H9 (cell line): ENCODE results near the gene BEST2. TPM values are rescaled to one million over a fixed set of nuclear protein-coding genes. Genes with fewer than 3 reads are reported as not detected.

Experiments
- DNase-seq: peaks from one replicate; pipeline ENCODE4 v3.0.0-alpha.2; 2017
- H2AFZ ChIP-seq: one replicate; pipeline ENCODE4 v1.6.1; 2013; ENCODE audit warnings: mild to moderate bottlenecking, low read length, control low read depth, moderate library complexity
- H2AK5ac ChIP-seq: 2 replicates; pipeline ENCODE4 v1.6.1; 2013; ENCODE audit warnings: low read length, control low read depth, mixed read lengths; ENCODE audit not compliant: insufficient read length
- H2BK120ac ChIP-seq: one replicate; pipeline ENCODE4 v1.6.1; 2013; ENCODE audit warnings: low read depth, mild to moderate bottlenecking, low read length, control low read depth, inconsistent platforms; ENCODE audit not compliant: poor library complexity, severe bottlenecking
- H2BK12ac ChIP-seq: 2 replicates; pipeline ENCODE4 v1.6.1; 2013; ENCODE audit warnings: low read length, control low read depth, mixed read lengths, low read depth; ENCODE audit not compliant: insufficient read length
- H2BK15ac ChIP-seq: 2 replicates; pipeline ENCODE4 v1.6.1; 2013; ENCODE audit warnings: low read depth, low read length, control low read depth
- H2BK20ac ChIP-seq: one replicate; pipeline ENCODE4 v1.6.1; 2013; ENCODE audit warnings: low read depth, mild to moderate bottlenecking, low read length, control low read depth, inconsistent platforms; ENCODE audit not compliant: poor library complexity, severe bottlenecking
- H2BK5ac ChIP-seq: 2 replicates; pipeline ENCODE4 v1.6.1; 2013; ENCODE audit warnings: low read length, control low read depth, mixed read lengths; ENCODE audit not compliant: insufficient read length
- H3K14ac ChIP-seq: 2 replicates; pipeline ENCODE4 v1.6.1; 2013; ENCODE audit warnings: low read length, control low read depth; ENCODE audit not compliant: insufficient read depth
- H3K18ac ChIP-seq: 2 replicates; pipeline ENCODE4 v1.6.1; 2013; ENCODE audit warnings: low read depth, mild to moderate bottlenecking, mixed read lengths, low read length, control low read depth; ENCODE audit not compliant: insufficient read length
- H3K23ac ChIP-seq: 2 replicates; pipeline ENCODE4 v1.6.1; 2013; ENCODE audit warnings: low read length, control low read depth, mixed read lengths, low read depth; ENCODE audit not compliant: insufficient read length
- H3K23me2 ChIP-seq: 2 replicates; pipeline ENCODE4 v1.6.1; 2013; ENCODE audit warnings: low read depth, mild to moderate bottlenecking, mixed read lengths, low read length, control low read depth; ENCODE audit not compliant: insufficient read length, poor library complexity, severe bottlenecking
- H3K27ac ChIP-seq: 2 replicates; pipeline ENCODE4 v1.5.1; 2013; ENCODE audit warnings: low read length, control low read depth, mixed read lengths, low read depth; ENCODE audit not compliant: insufficient read length
- H3K27me3 ChIP-seq: 2 replicates; pipeline ENCODE4 v1.6.1; 2013; ENCODE audit warnings: low read length, control low read depth, inconsistent platforms; ENCODE audit not compliant: insufficient read depth
- H3K4ac ChIP-seq: 2 replicates; pipeline ENCODE4 v1.6.1; 2013; ENCODE audit warnings: low read depth, mild to moderate bottlenecking, control low read depth, inconsistent platforms, low read length, moderate library complexity
- H3K4me1 ChIP-seq: 2 replicates; pipeline ENCODE4 v1.6.1; 2013; ENCODE audit warnings: low read length, control low read depth, inconsistent platforms; ENCODE audit not compliant: insufficient read depth
- H3K4me2 ChIP-seq: 2 replicates; pipeline ENCODE4 v1.6.1; 2013; ENCODE audit warnings: low read length, control low read depth, mixed read lengths; ENCODE audit not compliant: insufficient read length, insufficient read depth
- H3K56ac ChIP-seq: 2 replicates; pipeline ENCODE4 v1.6.1; 2013; ENCODE audit warnings: low read depth, mild to moderate bottlenecking, mixed read lengths, low read length, control low read depth; ENCODE audit not compliant: insufficient read length
- H3K79me1 ChIP-seq: 2 replicates; pipeline ENCODE4 v1.6.1; 2013; ENCODE audit warnings: low read depth, mild to moderate bottlenecking, moderate library complexity, low read length, control low read depth, inconsistent platforms; ENCODE audit not compliant: insufficient read depth, poor library complexity, severe bottlenecking
- H3K79me2 ChIP-seq: 2 replicates; pipeline ENCODE4 v1.6.1; 2013; ENCODE audit warnings: low read length, control low read depth, inconsistent platforms; ENCODE audit not compliant: insufficient read depth
- H3K9ac ChIP-seq: 2 replicates; pipeline ENCODE4 v1.6.1; 2013; ENCODE audit warnings: low read length, control low read depth, mixed read lengths; ENCODE audit not compliant: insufficient read length; ENCODE audit errors: extremely low read depth
- H3K9me3 ChIP-seq: one replicate; pipeline ENCODE4 v1.6.1; 2013; ENCODE audit warnings: low read depth, low read length, inconsistent platforms; ENCODE audit not compliant: control insufficient read depth
- H3T11ph ChIP-seq: one replicate; pipeline ENCODE4 v1.6.1; 2013; ENCODE audit warnings: mild to moderate bottlenecking, low read length, control low read depth, inconsistent platforms
- H4K20me1 ChIP-seq: one replicate; pipeline ENCODE4 v1.6.1; 2013; ENCODE audit not compliant: control insufficient read depth, insufficient read length, insufficient read depth
- H4K5ac ChIP-seq: 2 replicates; pipeline ENCODE4 v1.6.1; 2013; ENCODE audit warnings: low read depth, mild to moderate bottlenecking, mixed read lengths, low read length, control low read depth; ENCODE audit not compliant: insufficient read length
- H4K8ac ChIP-seq: replicated peaks from 2 replicates; pipeline ENCODE4 v1.6.1; 2013; ENCODE audit warnings: low read length, control low read depth, mixed read lengths, low read depth; ENCODE audit not compliant: insufficient read length
- H4K91ac ChIP-seq: 2 replicates; pipeline ENCODE4 v1.6.1; 2013; ENCODE audit warnings: low read depth, mild to moderate bottlenecking, moderate library complexity, mixed read lengths, low read length, control low read depth; ENCODE audit not compliant: insufficient read length
- H3K27ac Mint-ChIP-seq, 3 experiments: 2 replicates in 2 of 3; 3 replicates in 1 of 3; pipeline ENCODE4 v1.8.0; 2020 to 2021; ENCODE audit warnings: mixed read lengths in 3 of 3, mild to moderate bottlenecking in 1 of 3, moderate library complexity in 1 of 3
- H3K27me3 Mint-ChIP-seq: 2 replicates; pipeline ENCODE4 v1.8.0; 2021; ENCODE audit warnings: low read depth, mild to moderate bottlenecking, moderate library complexity, mixed read lengths
- H3K36me3 Mint-ChIP-seq, 3 experiments: 2 replicates in 2 of 3; 3 replicates in 1 of 3; pipeline ENCODE4 v1.8.0; 2020 to 2021; ENCODE audit warnings: low read depth in 3 of 3, mixed read lengths in 3 of 3; ENCODE audit not compliant: insufficient read depth in 1 of 3
- H3K4me1 Mint-ChIP-seq, 2 experiments: 2 replicates each; pipeline ENCODE4 v1.8.0; 2020; ENCODE audit warnings: mixed read lengths in 2 of 2
- H3K4me3 Mint-ChIP-seq, 2 experiments: 2 replicates in 1 of 2; 3 replicates in 1 of 2; pipeline ENCODE4 v1.8.0; 2020 to 2021; ENCODE audit warnings: mild to moderate bottlenecking in 2 of 2, mixed read lengths in 2 of 2, moderate library complexity in 1 of 2
- H3K9me3 Mint-ChIP-seq, 2 experiments: 2 replicates in 1 of 2; 3 replicates in 1 of 2; pipeline ENCODE4 v1.8.0; 2020; ENCODE audit warnings: mild to moderate bottlenecking in 2 of 2, mixed read lengths in 2 of 2, moderate library complexity in 1 of 2
- WGBS: extraction: QIAGEN DNeasy Blood & Tissue Kit; methylation state at CpG from one replicate; pipeline ENCODE4 v1.1.7; 2013; ENCODE audit warnings: missing lambda C conversion rate, low lambda C conversion rate, mixed read lengths; ENCODE audit not compliant: insufficient read length; ENCODE audit errors: extremely low coverage; 5-methylcytosine and 5-hydroxymethylcytosine counted together
- total RNA-seq: library from RNA; stranded (reverse); gene quantifications from 2 replicates; pipeline ENCODE4 v1.2.1, GENCODE V29; 2021
- TF ChIP-seq, protein P1 (sequence below): fragments of 200-600 bp; sonication (generic); conservative IDR thresholded peaks from 3 replicates; pipeline ENCODE4 v1.8.0; 2021; ENCODE audit warnings: antibody characterized with exemption, mild to moderate bottlenecking

Gene BEST2
- total RNA-seq, 1 experiment from 2014 or later, result 1.6 TPM

DNA sequence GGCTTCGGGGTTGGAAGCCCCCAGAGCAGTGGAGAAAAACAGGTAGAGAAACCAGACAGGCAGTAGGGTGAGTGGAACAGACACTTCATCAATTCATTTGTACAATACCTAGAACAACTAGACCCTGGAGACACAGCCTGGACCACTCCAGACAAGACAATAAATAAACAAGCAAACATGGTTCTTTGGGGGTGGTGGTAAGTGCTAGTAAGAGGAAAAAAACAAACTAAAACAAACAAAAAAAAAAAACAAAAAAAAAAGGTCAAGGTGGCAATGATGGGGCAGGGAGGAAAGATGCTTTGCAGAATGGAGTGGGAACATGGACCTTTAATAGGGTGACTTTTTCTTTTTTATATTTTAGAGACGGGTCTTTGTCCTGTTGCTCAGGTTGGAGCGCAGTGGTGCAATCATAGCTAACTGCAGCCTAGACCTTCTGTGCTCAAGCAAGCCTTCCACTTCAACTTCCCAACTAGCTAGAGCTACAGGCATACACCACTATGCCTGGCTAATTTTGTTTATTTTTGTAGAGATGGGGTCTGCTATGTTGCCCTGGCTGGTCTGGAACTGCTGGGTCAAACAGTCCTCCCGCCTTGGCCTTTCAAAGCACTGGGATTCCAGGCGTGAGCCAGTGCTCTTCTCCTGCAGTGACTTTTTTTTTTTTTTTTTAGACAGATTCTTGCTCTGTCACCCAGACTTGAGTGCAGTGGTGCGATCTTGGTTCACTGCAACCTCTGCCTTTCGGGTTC lies 42.8 kb downstream of the BEST2 start:
- Histone ChIP-seq H3T11ph (no peak overlapping the region), H2AK5ac (no peak overlapping the region), H2BK20ac (no peak overlapping the region), H3K18ac (peak overlapping the region; percentile 95), H3K56ac (no peak overlapping the region), H3K9me3 (no peaks in the 10 kb centered on the region), H4K91ac (no peak overlapping the region), H2AFZ (no peak overlapping the region), H3K14ac (peak overlapping the region; percentile 81; the same call in 1 of the 2 replicates), H3K79me2 (no peaks in the 10 kb centered on the region), H4K8ac (no peak overlapping the region), H4K20me1 (no peaks in the 10 kb centered on the region), H3K79me1 (no peaks in the 10 kb centered on the region), H3K23ac (no peak overlapping the region), H3K23me2 (peaks cover 35% of the 10 kb centered on the region), H2BK12ac (no peak overlapping the region), H3K4me2 (peak overlapping the region; percentile 35), H2BK120ac (no peak overlapping the region), H2BK15ac (no peak overlapping the region), H3K9ac (peak overlapping the region; percentile 19), H4K5ac (no peak overlapping the region), H3K27ac (no peak overlapping the region), H2BK5ac (no peak overlapping the region), H3K4me1 (no peaks in the 10 kb centered on the region; the same call in 1 of the 2 replicates), H3K4ac (no peak overlapping the region; the same call in 1 of the 2 replicates), H3K27me3 (no peaks in the 10 kb centered on the region; the same call in 1 of the 2 replicates)
- TF ChIP-seq, protein P1, sequence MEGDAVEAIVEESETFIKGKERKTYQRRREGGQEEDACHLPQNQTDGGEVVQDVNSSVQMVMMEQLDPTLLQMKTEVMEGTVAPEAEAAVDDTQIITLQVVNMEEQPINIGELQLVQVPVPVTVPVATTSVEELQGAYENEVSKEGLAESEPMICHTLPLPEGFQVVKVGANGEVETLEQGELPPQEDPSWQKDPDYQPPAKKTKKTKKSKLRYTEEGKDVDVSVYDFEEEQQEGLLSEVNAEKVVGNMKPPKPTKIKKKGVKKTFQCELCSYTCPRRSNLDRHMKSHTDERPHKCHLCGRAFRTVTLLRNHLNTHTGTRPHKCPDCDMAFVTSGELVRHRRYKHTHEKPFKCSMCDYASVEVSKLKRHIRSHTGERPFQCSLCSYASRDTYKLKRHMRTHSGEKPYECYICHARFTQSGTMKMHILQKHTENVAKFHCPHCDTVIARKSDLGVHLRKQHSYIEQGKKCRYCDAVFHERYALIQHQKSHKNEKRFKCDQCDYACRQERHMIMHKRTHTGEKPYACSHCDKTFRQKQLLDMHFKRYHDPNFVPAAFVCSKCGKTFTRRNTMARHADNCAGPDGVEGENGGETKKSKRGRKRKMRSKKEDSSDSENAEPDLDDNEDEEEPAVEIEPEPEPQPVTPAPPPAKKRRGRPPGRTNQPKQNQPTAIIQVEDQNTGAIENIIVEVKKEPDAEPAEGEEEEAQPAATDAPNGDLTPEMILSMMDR, result no peak
- no peaks in the 10 kb centered on the region for H3K9me3 Mint-ChIP-seq
- peaks cover 8% of the 10 kb centered on the region for H3K27me3 Mint-ChIP-seq
- WGBS, result no CpG with 5 or more reads among the region's 7 CpGs
- peaks cover 27% of the 10 kb centered on the region in 2 experiments for H3K4me1 Mint-ChIP-seq
- peak overlapping the region; percentile 54 to 78 for H3K4me3 Mint-ChIP-seq
- peak overlapping the region in 1 of 3 experiments; percentile 46; a peak in 4 of 7 replicates for H3K27ac Mint-ChIP-seq
- no peak for DNase-seq
- H3K36me3 Mint-ChIP-seq, result peaks cover 6 to 26% (median 20%) of the 10 kb centered on the region in 3 experiments; a peak in 6 of 7 replicates
